GM03348 (cell line): ENCODE results near the gene FHIT.
A peak's percentile ranks its signal among the peaks of the same experiment; 100 is the strongest.

Source experiments
- DNase-seq: peaks from one replicate; pipeline ENCODE4 v3.0.0; 2012; ENCODE audit warnings: low spot score

The FHIT gene

DNA sequence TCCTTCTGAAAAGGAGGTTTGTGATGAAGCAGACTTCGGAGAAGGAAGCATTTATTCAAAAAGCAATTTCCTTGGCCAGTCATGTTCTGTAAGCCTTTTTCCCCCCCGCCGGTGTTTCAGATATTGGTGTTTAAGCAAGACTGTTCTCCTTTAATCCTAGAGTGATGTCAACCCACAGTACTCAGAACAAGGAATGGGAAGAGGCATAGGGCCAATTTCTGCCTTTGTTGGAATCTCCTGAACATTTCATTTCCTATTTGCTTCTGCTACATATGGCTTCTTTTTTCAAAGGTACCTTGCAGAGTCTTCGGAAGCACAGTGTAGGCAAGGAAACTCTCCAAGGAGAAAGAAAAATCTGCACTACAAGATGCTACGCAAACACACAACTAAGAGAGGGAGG is 1488.3 kb downstream of the FHIT start:
- DNase-seq, result no peak

GRCh38 chr3:59759298-59760031 is 1491.8 kb downstream of the FHIT start:
- DNase-seq, result peak; percentile 24

DNA sequence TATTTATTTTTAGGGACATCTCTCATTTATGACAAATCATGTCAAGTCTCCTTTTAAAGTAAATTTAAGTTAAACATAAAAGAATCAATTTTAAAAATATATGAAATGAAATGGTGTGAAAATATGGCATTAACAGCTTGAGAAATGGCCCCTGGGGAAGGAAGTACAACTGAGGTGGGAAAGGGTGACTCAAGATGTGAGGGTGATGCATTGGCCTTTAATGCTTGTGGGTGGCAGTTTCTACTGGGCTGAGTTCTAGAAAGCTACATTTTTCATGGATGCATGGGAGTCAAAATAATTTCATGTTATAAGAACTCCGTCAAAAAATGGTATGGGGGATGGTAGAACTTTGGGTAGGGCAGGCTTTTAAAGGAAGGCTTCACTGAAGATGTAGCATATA is 1492.6 kb downstream of the FHIT start:
- DNase-seq, result no peak

DNA sequence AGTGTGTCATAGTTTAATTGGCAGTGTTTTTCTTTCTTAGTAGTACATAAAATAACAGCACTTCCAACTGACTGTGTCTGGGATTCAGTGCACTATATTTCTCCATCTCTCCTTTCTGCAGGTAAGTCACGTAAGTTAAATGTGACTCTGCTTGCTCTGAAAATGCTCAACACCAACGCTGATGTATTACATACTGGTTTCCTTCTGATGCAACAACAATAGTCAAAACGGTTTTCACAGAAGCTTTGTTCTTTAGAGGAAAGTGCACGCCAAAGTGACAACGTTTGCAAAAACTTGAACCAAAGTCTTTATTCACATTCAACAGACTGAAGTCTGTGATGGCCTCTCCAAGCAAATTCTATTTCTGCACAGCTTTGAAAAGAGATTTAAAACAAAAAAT is 1494.3 kb downstream of the FHIT start:
- DNase-seq, result no peak

DNA sequence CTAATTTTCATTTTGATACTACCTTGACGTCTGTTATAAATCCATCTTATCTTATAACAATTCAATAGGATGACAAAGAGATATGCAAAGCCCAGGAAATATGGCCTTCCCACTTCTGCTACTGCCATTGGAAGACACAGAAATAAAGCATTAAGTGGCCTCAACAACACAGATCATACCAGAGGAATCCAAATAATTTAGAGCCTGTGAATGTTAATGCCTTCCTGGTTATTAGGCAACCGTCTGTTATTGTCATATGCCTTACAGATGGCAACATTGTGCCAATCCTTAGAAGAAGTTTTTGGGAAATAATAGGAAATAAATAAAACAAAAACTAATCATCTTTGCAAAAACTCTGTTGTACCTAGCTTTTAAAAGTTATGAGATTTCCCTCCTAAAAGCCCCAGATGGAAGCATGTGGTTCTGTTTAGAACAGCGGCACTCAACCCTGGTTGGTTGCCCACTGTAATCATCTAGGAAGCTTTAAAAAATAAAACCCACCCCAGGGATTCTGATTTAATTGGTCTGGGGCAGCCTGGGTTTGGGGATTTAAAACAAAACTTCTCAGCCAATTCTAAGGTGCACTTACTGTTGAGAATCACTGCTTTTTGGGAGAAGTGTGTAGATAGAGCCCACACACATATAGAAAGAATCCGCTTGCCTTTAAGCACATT is 1496.7 kb downstream of the FHIT start:
- DNase-seq, result peak; percentile 48

- DNase-seq, result no peak
Measured at GRCh38 chr3:59753808-59754450, 1497.3 kb downstream of the FHIT start.

DNA sequence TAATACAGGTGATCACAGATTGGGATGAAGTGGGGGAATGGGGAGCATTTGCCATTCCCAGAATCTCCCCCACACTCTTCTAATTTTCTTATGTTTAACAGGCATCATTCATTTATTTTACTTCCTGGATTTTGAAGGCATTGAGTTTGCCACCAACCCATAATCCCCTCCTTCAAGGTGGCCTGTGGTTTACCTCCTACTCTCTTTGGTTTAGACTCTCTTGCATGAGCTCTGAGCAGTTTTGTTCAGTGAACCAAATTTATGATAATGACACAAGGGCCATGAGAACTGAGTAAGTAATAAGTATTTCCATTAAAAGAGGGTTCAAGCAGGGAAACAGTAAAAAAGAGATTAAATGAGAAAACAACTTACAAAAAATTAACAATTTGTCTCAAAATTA is 1498.3 kb downstream of the FHIT start:
- no peak for DNase-seq

GRCh38 chr3:59751606-59752005 is 1499.6 kb downstream of the FHIT start:
- no peak for DNase-seq

GRCh38 chr3:59750391-59750790 is 1500.9 kb downstream of the FHIT start:
- DNase-seq, result no peak

DNA sequence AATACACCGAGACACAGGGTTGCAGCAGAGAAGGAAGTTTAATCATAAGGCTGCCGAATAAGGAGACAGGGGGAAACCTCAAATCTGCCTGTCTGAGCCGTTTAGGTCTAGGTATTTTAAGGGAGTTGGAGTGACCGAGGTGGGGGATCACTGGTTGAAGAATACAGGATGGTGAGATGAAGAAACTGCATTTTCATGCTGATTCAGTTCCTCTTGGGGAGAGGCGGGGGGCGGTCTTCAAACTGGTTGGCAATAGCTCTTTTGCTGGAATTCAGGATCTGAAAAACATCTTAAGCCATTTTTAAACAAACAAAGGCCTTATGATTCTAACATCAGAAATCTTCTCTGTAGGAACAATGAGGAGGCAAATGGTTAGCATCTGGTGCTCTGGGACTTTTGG is 1502.0 kb downstream of the FHIT start:
- DNase-seq, result no peak

DNA sequence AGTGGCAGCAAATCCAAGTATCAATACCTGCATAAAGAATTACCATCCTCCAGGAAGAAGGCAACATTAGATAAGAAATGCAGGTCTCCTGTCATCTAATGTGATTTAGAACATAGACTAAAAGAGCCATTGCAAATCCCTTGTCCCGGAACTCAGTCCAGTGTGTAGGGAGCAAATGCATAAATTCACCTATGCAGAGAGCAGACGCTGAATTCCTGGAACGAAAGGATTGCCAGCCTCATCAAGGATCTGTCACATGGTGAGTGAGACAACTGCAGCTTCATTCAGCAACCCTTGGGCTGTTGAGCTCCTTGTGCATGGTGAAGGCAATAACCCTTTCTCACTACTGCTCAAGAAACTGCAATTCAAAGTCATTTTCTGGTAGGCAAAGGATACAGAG is 1504.7 kb downstream of the FHIT start:
- DNase-seq, result no peak

DNA sequence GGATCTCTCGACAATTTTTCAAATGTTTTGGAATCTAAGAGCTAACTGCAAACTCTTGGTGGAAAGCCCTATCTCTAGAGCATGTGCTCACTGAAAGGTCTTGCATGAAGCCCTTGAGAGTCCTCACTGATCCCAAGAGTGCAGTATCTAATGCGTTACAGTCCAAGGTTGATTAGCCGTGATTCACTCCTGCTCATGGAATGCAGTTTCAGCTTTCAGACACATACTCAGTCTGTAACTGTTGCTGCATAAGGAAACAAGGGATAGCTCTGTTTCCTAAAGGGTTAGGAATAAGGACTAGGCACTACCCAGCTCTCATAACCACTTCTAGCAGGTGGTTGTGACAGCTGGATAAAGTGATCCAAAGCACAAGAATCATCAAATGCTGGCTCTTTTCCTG is 1514.0 kb downstream of the FHIT start:
- DNase-seq, result peak; percentile 10

GRCh38 chr3:59734061-59734460 is 1517.2 kb downstream of the FHIT start:
- DNase-seq, result no peak

DNA sequence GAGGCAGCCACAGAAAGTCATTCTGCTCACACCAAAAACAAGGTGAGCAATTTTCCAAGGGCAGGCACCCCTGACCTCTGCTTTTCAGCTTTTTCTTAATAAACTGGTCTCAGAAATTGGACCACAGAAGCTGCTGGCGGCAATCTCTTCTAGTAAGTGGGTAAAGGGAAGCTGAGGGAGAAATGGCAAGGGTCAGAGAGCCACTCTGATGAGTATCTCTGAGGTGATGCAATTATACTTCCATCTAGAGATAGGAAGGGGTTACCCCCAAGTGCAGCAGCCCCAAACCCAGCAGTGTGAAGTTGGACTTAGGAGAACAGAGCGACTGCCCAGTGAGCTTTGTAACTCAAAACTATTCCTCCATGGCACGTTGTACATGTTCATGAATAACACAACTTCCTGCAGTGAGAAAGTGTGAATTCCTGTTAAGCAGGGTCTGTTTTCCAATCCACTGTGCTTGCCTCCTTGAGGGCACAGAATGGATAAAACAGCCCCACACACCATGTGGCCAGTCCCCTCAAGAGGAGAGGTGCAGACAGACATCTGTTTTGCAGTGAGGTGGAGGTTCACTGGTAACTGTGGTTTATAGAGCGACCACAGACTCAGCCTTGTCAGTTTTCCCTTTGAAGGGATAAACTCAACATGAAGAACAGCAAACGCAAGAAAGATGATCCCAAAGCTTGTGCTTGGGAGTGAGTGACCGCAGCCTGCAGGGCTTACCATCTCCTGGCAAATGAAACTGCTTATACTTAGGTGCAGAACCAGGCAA is 1518.0 kb downstream of the FHIT start:
- DNase-seq, result no peak

GRCh38 chr3:59731943-59732342 is 1519.3 kb downstream of the FHIT start:
- no peak for DNase-seq

DNA sequence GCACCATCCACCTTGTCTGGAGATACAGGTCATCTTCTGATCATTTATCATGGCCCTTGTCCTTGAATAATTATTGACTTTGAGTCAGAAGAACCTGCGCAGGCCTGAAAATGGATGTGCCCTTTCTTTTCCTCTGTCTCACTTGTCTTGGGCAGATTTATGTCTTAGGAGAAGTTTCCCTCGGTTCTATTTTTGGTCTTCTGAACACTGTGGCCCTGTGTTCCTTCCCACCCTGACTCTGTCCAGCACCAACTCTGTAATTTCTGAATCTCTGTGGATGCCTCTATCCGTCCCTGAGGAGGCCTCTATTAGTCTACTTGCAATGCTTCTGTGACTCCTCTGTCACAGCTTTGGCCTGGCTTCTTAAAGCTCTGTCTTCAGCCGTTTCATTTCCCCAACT is 1520.7 kb downstream of the FHIT start:
- no peak for DNase-seq

DNA sequence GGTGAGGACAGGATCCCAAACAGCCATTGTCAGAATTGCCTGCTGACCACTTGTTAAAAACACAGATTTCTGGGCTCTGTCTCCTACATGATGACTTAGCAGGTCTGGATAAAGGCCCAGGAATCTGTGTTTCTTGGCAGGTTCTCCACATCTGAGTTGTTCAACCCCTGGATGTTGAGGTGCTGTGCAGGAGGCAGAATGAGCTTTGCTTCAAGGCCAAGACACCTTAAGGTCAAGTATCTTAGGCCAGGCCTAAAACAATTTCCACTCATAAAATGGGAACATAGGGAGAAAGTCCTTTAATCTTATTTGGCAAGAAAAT is 1522.7 kb downstream of the FHIT start:
- DNase-seq, result no peak

DNA sequence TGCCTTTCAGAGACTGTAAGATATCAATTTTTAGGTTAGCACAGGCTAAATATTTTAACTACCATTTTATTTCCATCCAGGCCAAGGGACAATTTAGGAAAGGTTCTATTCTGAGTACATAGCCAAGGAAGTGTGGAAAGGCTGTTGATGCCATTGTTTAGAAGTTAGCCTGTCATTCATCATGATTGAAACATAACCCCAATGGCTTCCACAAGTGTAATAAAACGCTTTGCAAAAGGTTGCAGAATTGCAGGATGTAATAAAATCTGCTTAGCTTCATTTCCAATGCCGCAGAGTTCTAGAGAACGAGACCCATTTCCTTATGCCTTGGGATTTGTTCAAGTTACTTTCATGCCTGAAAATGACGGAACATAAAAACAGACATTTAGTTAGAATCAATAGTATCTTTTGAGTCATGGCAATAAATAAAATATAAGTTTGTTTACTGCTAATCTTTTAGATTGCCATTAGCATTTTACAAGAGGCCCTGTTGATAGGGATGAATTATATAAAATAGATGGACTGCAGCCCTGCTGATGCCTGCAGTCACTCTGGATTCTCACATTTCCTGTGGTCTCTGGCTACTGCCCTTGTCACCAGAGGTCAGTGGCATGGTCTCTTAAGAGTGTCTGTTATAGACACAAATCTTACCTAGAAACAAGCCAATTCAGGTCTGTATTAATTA is 1523.2 kb downstream of the FHIT start:
- DNase-seq, result no peak

DNA sequence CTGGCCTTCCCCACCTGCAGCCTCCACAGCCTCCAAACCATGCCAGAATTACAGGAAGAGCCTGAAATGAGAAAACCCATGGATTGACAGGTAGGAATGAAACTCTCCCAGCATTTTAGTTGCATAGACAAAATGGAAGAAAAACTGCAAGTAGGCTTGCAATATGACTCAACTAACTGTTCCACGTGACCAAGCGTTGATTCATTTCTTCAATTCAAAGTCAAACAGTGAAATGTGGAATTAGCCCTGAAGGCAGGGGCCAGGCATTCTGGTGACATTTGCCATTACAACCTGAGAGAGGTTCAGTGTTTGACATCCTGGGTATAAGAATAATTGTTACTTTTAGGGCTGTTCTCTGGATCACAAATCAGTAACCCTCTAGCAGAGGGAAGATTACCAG is 1525.0 kb downstream of the FHIT start:
- no peak for DNase-seq

DNA sequence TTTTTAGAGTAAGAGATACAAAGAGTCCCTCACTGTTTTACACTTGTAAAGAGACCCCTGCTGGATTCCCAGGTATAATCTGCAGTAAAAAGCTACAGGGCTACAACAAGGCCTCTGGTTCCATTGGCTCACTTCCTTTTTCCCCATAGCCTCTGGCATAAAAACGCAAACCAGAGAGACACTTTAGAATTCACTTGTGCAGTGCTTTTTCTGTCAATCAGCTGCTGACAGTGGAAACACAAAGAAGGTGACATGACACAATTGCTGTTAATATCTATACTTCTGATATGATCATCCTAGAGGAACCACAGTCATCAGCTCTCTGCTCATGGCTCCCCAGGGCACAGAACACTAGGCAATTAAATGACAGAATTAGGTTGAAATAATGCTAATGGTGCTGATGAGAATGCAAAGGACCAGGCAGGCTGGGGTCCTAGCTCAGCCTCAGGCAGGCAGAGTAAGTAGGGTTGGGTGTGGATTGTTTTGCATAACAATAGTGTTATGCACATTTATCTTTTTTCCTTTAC is 1533.5 kb downstream of the FHIT start:
- no peak for DNase-seq

DNA sequence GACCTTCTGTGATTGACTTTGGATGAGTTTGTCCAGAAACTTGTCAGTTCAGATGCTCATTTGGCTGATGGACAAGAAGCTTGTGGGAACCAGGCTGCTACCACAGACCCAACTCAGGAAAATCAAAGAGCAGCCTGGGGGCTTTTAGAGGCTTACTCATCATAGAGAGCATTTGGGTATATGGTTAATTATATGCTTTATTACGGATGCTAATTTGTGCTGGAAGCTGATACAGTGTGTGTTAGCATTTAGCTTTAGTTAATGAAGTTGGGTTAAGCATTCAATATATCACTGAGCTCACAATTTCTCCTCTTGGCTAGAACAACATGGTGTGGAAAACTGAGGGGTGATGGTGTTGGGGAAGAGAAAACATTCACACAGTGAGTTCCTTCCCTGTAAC is 1537.2 kb downstream of the FHIT start:
- no peak for DNase-seq

DNA sequence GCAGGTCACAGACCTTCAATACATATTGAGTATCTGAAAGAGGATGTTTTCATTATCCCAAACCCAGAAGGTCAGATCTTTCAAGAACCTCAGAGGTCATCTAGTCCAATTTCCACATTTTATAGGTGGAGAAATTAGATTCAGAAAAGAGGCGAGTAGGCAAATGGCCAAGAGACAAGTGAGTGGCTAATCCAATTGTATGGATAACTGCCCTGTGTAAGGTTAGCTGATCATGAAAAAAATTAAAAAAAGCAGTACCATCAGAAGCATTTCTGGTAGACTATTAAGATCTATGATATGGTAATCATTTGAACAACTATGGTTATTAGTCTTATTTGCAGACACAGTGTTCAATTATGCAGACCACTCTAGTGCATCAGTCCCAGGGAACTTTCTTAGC is 1540.7 kb downstream of the FHIT start:
- no peak for DNase-seq
